ENCODE measurements around the gene MYO16. TPM values are rescaled to one million over a fixed set of nuclear protein-coding genes. Genes with fewer than 3 reads are reported as not detected.
"Not testable (repeated sequence)": the region's sequence is repeated elsewhere in the genome, so short reads cannot be mapped to it uniquely, and the experiment has no call there.

The MYO16 gene
- total RNA-seq, 1 donor from 2014 or later: 1.2 TPM

DNA sequence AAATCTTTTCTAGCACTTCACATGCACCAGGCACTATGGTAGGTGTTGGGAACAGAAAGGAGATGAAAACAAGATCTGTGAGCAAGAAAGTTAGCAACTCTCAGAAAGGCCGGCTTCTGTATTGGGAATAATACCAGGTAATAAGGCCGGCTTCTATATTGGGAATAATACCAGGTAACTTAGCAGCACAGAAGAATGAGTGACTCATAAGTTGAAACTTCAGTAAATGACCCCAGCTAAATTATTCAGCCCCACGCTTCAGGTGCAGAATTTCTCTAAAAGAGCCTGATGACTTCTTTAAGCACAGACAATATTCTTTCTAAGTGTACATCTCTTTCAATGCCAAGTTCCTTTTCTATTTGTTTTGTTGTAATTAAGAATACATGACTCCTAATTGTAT, 151.3 kb downstream of the MYO16 start:
- ATAC-seq (ENCODE audit: poor library complexity) (no peak), DNase-seq (no peak)
- intact Hi-C loops (cut with DNase I): no loop called here

DNA sequence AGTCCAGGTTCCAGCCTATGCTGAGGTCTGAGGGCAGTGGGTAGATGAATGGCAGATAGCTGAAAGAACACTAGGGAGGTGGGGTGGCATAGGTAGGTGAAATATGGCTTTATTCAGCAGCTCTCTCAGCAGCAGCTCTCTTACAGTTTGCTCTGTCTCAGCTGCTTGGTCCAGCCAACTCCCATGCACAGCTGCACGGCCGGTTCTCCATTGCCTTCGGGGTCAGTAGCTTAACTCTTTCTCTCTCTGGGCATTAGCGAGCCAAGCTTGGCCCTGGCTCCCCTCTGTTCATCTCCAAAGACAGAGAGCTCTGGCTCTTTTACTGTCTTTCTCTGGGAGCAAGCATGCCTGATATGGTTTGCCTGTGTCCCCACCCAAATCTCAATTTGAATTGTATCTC, 151.9 kb downstream of the MYO16 start:
- intact Hi-C loops (cut with DNase I): no loop called here
- ATAC-seq (ENCODE audit: poor library complexity): no peak

GRCh38 chr13:108782480-108782879, 153.1 kb downstream of the MYO16 start:
- ATAC-seq (ENCODE audit: poor library complexity); DNase-seq; intact Hi-C loops (cut with DNase I): not testable (repeated sequence)

More for the DNA sequence above, 151.9 kb downstream of the MYO16 start:
- DNase-seq: no peak

- DNase-seq: no peak
- no peak for ATAC-seq (ENCODE audit: poor library complexity)
- intact Hi-C loops (cut with DNase I): no loop called here
Observed at GRCh38 chr13:108785844-108786243, 156.4 kb downstream of the MYO16 start.

DNA sequence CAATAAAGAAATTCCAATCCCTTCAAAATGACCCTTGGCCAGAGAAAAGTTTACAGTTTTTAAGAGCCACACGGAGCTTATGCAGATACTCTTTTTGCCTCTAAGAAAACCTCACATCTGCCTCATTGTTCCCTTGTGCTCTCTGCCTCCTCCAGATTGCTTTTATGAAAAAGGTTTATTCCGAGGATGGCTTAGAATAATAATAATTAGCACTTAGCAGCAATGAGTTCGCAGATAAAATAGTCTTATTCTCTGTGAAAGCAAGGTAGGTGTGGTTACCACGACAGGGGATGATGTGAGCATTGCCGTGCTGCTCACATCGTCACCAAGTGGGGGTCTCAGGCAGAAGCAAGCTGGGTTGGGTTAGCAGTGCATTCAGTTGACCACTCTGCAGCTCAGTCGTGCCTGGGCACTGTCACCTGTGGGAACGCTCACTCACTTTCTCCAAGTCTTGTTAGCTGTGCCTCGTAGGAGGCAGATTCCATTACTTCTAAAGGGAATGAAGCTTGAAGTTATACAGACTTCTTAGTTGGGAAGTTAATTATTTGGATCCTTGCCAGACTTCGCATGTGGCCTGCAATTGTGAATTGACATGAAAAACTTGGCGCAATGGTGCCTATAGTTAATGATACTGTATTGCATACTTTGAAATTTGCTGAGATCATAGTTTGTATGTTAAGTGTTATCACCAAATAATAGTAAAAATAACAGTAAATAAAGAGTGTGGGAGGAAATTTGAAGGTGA, 157.2 kb downstream of the MYO16 start:
- DNase-seq: no peak
- no peak for ATAC-seq (ENCODE audit: poor library complexity)
- intact Hi-C loops (cut with DNase I): no loop called here

DNA sequence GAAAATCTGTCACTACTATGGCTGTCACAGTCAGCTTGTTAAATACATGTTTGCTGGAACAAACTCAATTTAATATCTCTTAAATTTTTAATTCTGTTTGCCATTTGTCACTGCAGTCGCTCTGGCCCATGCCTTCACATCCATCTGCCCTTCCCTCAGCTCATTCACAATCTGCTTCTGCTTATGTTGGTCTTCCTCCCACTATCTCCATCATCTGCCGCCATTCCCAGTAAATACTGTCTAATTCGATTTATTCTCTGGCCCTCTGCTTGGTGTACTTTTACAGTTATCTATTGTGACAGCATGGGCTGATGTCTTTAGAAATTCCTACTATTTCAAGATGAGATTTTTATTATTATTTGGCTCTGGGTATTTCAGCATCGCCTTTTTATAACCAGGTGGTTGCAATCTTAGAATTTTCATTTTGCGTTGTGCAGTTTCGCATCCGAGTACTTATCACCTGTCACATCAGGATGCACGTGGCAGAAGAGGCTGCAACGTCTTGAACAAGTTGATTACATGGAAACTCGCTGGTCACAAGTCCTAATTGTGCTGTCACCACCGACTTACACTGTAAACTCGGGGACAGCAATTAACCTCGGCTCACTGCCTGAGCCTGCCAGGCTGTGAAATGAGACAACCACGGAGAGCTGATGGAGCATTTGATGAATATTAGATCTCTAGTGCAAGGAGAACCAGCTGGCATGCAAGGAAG, 158.4 kb downstream of the MYO16 start:
- no peak for ATAC-seq (ENCODE audit: poor library complexity)
- no peak for DNase-seq
- intact Hi-C loops (cut with DNase I): no loop called here

DNA sequence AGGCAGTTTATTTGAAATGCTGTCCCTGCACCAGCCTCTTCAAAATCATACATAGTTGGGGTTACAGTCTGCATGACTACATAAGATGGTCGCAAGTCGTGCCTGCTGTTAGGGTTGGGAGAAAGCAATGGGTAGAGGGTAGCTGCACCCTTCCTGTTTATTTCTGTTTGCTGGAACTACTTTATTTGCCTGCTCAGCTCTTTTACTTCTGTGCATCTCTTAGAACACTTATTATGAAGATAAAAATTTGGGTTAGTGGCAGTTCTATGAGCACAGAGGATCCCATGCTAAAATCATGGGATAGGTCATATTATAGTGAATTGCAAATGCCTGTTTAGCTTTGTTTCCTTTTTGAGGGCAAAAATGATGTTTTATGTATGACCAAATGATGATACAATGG, 160.1 kb downstream of the MYO16 start:
- DNase-seq (no peak), ATAC-seq (ENCODE audit: poor library complexity) (no peak)
- intact Hi-C loops (cut with DNase I): no loop called here

- intact Hi-C loops (cut with DNase I): no loop called here
- ATAC-seq (ENCODE audit: poor library complexity) (no peak), DNase-seq (no peak)
Observed at GRCh38 chr13:108795841-108796240, 166.4 kb downstream of the MYO16 start.

GRCh38 chr13:108797354-108797753, 167.9 kb downstream of the MYO16 start:
- intact Hi-C loops (cut with DNase I): no loop called here
- DNase-seq: no peak
- ATAC-seq (ENCODE audit: poor library complexity): no peak

- no peak for DNase-seq
- ATAC-seq (ENCODE audit: poor library complexity): no peak
- intact Hi-C loops (cut with DNase I): no loop called here
Observed at GRCh38 chr13:108807841-108808240, 178.4 kb downstream of the MYO16 start.

DNA sequence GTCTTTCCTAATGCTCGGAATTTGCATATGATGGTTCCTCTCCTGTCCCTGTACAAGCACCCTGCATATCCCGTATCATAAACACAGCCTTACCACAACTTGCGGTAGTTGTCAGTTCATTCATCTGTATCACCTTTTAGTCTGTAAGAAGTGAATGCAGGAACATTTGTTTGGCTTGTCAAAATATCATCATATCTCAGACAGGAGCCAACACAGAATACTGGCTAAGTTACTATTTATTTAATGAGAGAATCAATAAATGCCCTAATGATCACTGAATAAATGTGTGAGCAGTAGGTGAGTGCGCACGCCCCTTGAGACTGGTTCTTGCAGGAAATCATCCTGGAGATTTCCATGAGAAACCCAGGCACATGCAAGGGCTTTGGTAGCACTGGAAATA, 182.8 kb downstream of the MYO16 start:
- intact Hi-C loops (cut with DNase I): no loop called here
- DNase-seq (no peak), ATAC-seq (ENCODE audit: poor library complexity) (no peak)

GRCh38 chr13:108812661-108813060, 183.2 kb downstream of the MYO16 start:
- ATAC-seq (ENCODE audit: poor library complexity) (no peak), DNase-seq (no peak)
- intact Hi-C loops (cut with DNase I): no loop called here

DNA sequence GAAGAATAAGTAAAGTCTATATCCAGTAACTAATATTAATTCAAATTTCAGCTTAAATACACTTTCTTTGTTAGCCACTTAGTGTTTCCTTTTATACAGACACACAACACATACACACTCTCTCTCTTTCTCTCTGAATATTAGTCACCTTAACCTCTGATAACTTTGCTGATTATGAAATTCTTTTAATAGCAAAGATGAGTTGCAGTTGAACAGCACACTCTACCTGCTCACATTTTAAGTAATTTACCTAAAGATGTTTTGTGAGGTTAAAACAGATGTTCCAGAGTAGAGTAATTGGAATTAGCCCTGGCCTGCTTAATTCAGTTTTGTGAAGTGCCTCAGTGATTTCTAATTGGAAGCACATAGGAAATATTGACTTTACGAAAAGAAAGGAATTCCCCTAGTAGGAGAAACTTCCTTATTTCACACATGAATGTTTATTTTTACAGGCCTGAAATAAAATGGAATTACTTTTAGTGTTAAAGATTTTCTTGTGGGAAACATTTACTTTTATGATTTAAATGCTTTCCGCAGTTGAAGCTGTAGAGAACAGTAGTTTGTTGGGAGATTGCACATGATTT, 184.3 kb downstream of the MYO16 start:
- ATAC-seq (ENCODE audit: poor library complexity) (no peak), DNase-seq (no peak)
- intact Hi-C loops (cut with DNase I): no loop called here

DNA sequence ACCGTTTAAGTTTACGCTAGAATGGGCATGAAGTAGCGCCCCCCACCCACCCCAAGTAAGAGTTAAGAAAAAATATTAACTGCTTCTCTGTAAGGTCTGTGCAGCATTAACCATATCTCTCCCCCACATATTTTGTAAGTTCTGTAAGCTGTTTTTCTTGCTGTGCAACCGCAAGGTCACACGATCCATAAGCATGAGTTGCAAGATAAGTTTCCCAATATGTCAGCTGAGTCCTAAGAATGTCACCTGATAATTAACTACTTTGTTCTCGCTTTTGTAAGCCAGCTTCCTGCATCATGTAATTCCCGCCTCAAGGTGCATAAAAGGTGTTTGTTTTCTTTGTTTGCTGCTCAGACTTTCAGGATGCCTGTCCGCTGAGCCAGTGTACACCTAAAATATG, 187.0 kb downstream of the MYO16 start:
- DNase-seq (no peak), ATAC-seq (ENCODE audit: poor library complexity) (no peak)
- intact Hi-C loops (cut with DNase I): no loop called here

- DNase-seq (no peak), ATAC-seq (ENCODE audit: poor library complexity) (no peak)
- intact Hi-C loops (cut with DNase I): no loop called here
Observed at GRCh38 chr13:108827646-108828045, 198.2 kb downstream of the MYO16 start.

GRCh38 chr13:108828086-108828815, 198.8 kb downstream of the MYO16 start:
- DNase-seq (no peak), ATAC-seq (ENCODE audit: poor library complexity) (no peak)
- intact Hi-C loops (cut with DNase I): no loop called here

GRCh38 chr13:108830916-108831315, 201.5 kb downstream of the MYO16 start:
- DNase-seq: no peak
- no peak for ATAC-seq (ENCODE audit: poor library complexity)
- intact Hi-C loops (cut with DNase I): no loop called here

GRCh38 chr13:108833531-108833930, 204.1 kb downstream of the MYO16 start:
- intact Hi-C loops (cut with DNase I): no loop called here
- DNase-seq (no peak), ATAC-seq (ENCODE audit: poor library complexity) (no peak)

GRCh38 chr13:108834193-108834592, 204.8 kb downstream of the MYO16 start:
- ATAC-seq (ENCODE audit: poor library complexity) (no peak), DNase-seq (no peak)
- intact Hi-C loops (cut with DNase I): no loop called here
